ENCODE results near the gene SHH. TPM values are rescaled to one million over a fixed set of nuclear protein-coding genes. Genes with fewer than 3 reads are reported as not detected.

SHH gene
- total and polyA plus RNA-seq, 2 donors (not counting 1 experiment from before 2014, with no cell fraction given), result under 0.01 TPM; not detected in 1

DNA sequence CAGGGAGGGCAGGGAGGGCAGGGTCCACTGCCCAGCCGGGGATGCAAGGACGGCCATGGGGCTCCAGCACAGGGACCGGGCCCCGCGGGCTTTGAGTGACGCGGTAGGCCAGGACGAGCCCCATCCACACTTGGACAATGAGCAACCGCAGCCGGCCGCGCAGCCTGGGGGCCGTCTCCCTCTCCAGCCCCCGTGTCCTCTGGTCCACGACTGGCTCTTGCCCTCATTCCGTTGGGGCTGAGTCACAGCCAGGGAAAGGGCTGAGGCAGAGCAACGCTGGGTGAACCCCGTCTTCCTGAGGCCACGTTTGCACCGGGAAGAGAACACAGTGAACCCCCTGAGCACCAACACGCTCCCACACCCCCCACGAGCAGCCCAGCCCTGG lies 23.7 kb downstream of the SHH start:
- H3K27me3 ChIP-seq (ENCODE audit: control insufficient read depth, insufficient read depth, low read length), result no peaks in the 10 kb centered on the region
- TF ChIP-seq, protein P1, sequence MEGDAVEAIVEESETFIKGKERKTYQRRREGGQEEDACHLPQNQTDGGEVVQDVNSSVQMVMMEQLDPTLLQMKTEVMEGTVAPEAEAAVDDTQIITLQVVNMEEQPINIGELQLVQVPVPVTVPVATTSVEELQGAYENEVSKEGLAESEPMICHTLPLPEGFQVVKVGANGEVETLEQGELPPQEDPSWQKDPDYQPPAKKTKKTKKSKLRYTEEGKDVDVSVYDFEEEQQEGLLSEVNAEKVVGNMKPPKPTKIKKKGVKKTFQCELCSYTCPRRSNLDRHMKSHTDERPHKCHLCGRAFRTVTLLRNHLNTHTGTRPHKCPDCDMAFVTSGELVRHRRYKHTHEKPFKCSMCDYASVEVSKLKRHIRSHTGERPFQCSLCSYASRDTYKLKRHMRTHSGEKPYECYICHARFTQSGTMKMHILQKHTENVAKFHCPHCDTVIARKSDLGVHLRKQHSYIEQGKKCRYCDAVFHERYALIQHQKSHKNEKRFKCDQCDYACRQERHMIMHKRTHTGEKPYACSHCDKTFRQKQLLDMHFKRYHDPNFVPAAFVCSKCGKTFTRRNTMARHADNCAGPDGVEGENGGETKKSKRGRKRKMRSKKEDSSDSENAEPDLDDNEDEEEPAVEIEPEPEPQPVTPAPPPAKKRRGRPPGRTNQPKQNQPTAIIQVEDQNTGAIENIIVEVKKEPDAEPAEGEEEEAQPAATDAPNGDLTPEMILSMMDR (conservative IDR thresholded peaks at IDR 0.05 in 1 of 2, IDR thresholded peaks at IDR 0.05 in 1 of 2; ENCODE audit: low read depth in 1 of 2, low read length in 2 of 2), result no peak
- TF ChIP-seq EZH2 (IDR thresholded peaks at IDR 0.05; ENCODE audit: low read length, missing control alignments), result no peak
- H3K4me1 ChIP-seq (ENCODE audit: control insufficient read depth, extremely low read depth, insufficient read depth, low read length), result peaks cover 2% of the 10 kb centered on the region
- H2AFZ ChIP-seq (ENCODE audit: low read length), result no peak overlapping the region
- peak in 1 of 2 donors; percentile 9 for DNase-seq (ENCODE audit: low read depth in 2 of 2)
- no peak overlapping the region for H3K4me2 ChIP-seq (ENCODE audit: extremely low read depth, insufficient read depth, low read length)
- no peaks in the 10 kb centered on the region for H3K9me3 ChIP-seq (ENCODE audit: control insufficient read depth, insufficient read depth, low read depth, low read length)
- no peaks in the 10 kb centered on the region for H3K36me3 ChIP-seq (ENCODE audit: control insufficient read depth, insufficient read depth, low read length)
- H3K4me3 ChIP-seq (replicated peaks in 1 of 4; ENCODE audit: control extremely low read depth in 1 of 4, insufficient read depth in 1 of 4, low read depth in 3 of 4, low read length in 4 of 4), result no peak overlapping the region
- H3K9ac ChIP-seq (ENCODE audit: insufficient read depth, low read length), result no peak overlapping the region
- no peaks in the 10 kb centered on the region for H4K20me1 ChIP-seq (ENCODE audit: control insufficient read depth, extremely low read depth, insufficient read depth, low read length)
- H3K79me2 ChIP-seq (ENCODE audit: control insufficient read depth, insufficient read depth, low read length), result no peaks in the 10 kb centered on the region
- H3K27ac ChIP-seq (ENCODE audit: insufficient read depth, low read length), result no peak overlapping the region

DNA sequence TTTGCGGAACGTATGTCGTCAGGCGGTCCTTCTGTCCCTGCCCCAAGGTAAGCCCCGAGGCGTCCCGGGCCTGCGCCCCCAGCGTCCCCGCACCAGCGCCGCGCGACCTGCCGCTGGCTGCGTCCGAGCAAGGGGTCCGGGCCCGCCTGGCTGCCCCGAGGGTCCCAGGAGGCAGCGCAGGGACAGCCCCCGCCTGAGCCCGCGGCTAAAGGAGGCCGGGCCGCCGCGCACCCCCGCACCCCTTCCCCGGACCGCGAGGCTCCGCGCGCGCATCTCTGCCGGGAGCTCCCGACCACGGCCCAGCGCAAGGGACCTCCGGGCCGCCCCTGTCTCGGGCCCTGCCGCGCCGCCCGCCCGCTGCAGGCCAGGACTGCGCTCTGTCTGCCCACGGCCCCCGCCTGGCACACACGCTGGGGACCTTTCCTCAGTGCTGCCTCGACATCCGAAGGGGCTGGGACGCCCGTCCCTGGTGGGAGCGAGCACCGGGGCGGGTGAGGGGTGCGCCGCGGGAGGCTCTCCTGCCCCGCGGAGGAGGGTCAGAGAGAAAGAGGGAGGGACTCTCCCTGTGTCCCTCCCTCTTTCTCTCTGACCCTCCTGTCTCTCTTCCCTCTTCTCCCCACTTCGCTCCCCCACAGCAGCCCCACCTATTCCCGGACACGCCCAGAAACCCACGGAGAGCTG lies 25.0 kb downstream of the SHH start:
- Histone ChIP-seq H3K9ac (ENCODE audit: insufficient read depth, low read length) (peak overlapping the region; percentile 53), H4K20me1 (ENCODE audit: control insufficient read depth, extremely low read depth, insufficient read depth, low read length) (no peaks in the 10 kb centered on the region), H3K9me3 (ENCODE audit: control insufficient read depth, insufficient read depth, low read depth, low read length) (no peaks in the 10 kb centered on the region), H3K36me3 (ENCODE audit: control insufficient read depth, insufficient read depth, low read length) (no peaks in the 10 kb centered on the region), H3K4me2 (ENCODE audit: extremely low read depth, insufficient read depth, low read length) (peak overlapping the region; percentile 68), H3K27ac (ENCODE audit: insufficient read depth, low read length) (no peak overlapping the region), H3K4me1 (ENCODE audit: control insufficient read depth, extremely low read depth, insufficient read depth, low read length) (peaks cover 2% of the 10 kb centered on the region), H3K4me3 (replicated peaks in 1 of 4; ENCODE audit: control extremely low read depth in 1 of 4, insufficient read depth in 1 of 4, low read depth in 3 of 4, low read length in 4 of 4) (peak overlapping the region; percentile 24 to 61 (median 42)), H2AFZ (ENCODE audit: low read length) (no peak overlapping the region), H3K27me3 (ENCODE audit: control insufficient read depth, insufficient read depth, low read length) (no peaks in the 10 kb centered on the region), H3K79me2 (ENCODE audit: control insufficient read depth, insufficient read depth, low read length) (no peaks in the 10 kb centered on the region)
- peak; percentile 7 to 35 for DNase-seq (ENCODE audit: low read depth in 2 of 2)
- no peak for TF ChIP-seq EZH2 (IDR thresholded peaks at IDR 0.05; ENCODE audit: low read length, missing control alignments)
- TF ChIP-seq, protein P1 (conservative IDR thresholded peaks at IDR 0.05 in 1 of 2, IDR thresholded peaks at IDR 0.05 in 1 of 2; ENCODE audit: low read depth in 1 of 2, low read length in 2 of 2), result no peak

DNA sequence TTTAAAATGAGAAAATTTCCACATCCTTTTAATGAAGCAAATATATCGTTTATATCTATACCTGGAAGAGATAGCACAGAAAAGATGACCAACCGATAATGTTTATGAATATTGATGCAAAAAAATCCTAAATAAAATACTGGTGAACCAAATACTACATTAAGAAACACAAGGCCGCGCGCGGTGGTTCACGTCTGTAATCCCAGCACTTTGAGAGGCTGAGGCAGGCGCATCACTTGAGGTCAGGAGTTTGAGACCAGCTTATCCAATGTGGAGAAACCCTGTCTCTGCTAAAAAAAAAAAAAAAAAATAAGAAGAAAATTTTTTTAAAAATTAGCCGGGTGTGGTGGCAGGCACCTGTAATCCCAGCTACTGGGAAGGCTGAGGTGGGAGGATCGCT lies 25.8 kb downstream of the SHH start:
- no peaks in the 10 kb centered on the region for H3K36me3 ChIP-seq (ENCODE audit: control insufficient read depth, insufficient read depth, low read length)
- H3K9me3 ChIP-seq (ENCODE audit: control insufficient read depth, insufficient read depth, low read depth, low read length), result no peaks in the 10 kb centered on the region
- no peak overlapping the region for H2AFZ ChIP-seq (ENCODE audit: low read length)
- DNase-seq (ENCODE audit: low read depth in 2 of 2), result no peak
- H3K27me3 ChIP-seq (ENCODE audit: control insufficient read depth, insufficient read depth, low read length), result no peaks in the 10 kb centered on the region
- H3K27ac ChIP-seq (ENCODE audit: insufficient read depth, low read length), result no peak overlapping the region
- no peaks in the 10 kb centered on the region for H3K79me2 ChIP-seq (ENCODE audit: control insufficient read depth, insufficient read depth, low read length)
- no peak overlapping the region for H3K4me2 ChIP-seq (ENCODE audit: extremely low read depth, insufficient read depth, low read length)
- TF ChIP-seq EZH2 (IDR thresholded peaks at IDR 0.05; ENCODE audit: low read length, missing control alignments), result no peak
- TF ChIP-seq, protein P1 (conservative IDR thresholded peaks at IDR 0.05 in 1 of 2, IDR thresholded peaks at IDR 0.05 in 1 of 2; ENCODE audit: low read depth in 1 of 2, low read length in 2 of 2), result no peak
- no peaks in the 10 kb centered on the region for H4K20me1 ChIP-seq (ENCODE audit: control insufficient read depth, extremely low read depth, insufficient read depth, low read length)
- no peak overlapping the region for H3K4me3 ChIP-seq (replicated peaks in 1 of 4; ENCODE audit: control extremely low read depth in 1 of 4, insufficient read depth in 1 of 4, low read depth in 3 of 4, low read length in 4 of 4)
- H3K9ac ChIP-seq (ENCODE audit: insufficient read depth, low read length), result no peak overlapping the region
- H3K4me1 ChIP-seq (ENCODE audit: control insufficient read depth, extremely low read depth, insufficient read depth, low read length), result peaks cover 2% of the 10 kb centered on the region
